ENCODE results near the gene DHRS7B.

GRCh38 chr17:21172846-21173245 is 46.1 kb downstream of the DHRS7B start:
- TF ChIP-seq CTCF (IDR thresholded peaks at IDR 0.05 in 8 of 11, conservative IDR thresholded peaks at IDR 0.05 in 3 of 11), result no peak
- no peak for TF ChIP-seq POLR2A (IDR thresholded peaks at IDR 0.05)

Data from spleen (tissue), 7 donors.